Colonic mucosa (tissue), 4 donors: ENCODE measurements around the gene PAPPA2. TPM values are rescaled to one million over a fixed set of nuclear protein-coding genes. Genes with fewer than 3 reads are reported as not detected.

Experiments
- DNase-seq: peaks from one replicate; pipeline ENCODE4 v3.0.0-alpha.2; 2020
- H3K27ac ChIP-seq: fragments of 200-600 bp; one replicate; pipeline ENCODE4 v1.8.0; 2021
- H3K27me3 ChIP-seq: fragments of 200-600 bp; one replicate; pipeline ENCODE4 v1.8.0; 2021
- H3K36me3 ChIP-seq: fragments of 200-600 bp; one replicate; pipeline ENCODE4 v1.8.0; 2021
- H3K4me1 ChIP-seq: fragments of 200-600 bp; one replicate; pipeline ENCODE4 v1.8.0; 2021; ENCODE audit warnings: mild to moderate bottlenecking
- H3K4me3 ChIP-seq: fragments of 200-600 bp; one replicate; pipeline ENCODE4 v1.8.0; 2021
- H3K9ac ChIP-seq, 2 donors: one replicate each; pipeline ENCODE4 v1.7.0; 2013; ENCODE audit warnings: control low read depth in 2 of 2, low read depth in 2 of 2, low read length in 2 of 2
- H3K9me3 ChIP-seq: fragments of 200-600 bp; one replicate; pipeline ENCODE4 v1.8.0; 2021
- intact Hi-C: fragments of 100-400 bp; cut with DNase I; formaldehyde crosslinking; loops from one replicate; pipeline ENCODE4 v1.14.1; 2022
- total RNA-seq, 2 donors: library from RNA; stranded (reverse); fragmentation: NEBNext Ultra II Directional in 1 of 2; extraction: Animal tissue kit (Norgen Biotek cat#: 25700) in 1 of 2; gene quantifications; one replicate each; pipeline ENCODE4 v1.2.1, GENCODE V29; 2021
- TF ChIP-seq, protein P1 (sequence below): fragments of 200-600 bp; IDR thresholded peaks from one replicate; pipeline ENCODE4 v1.8.0; 2022; ENCODE audit warnings: antibody characterized with exemption, mild to moderate bottlenecking
- donor health status: healthy.
- donor health status: DM: no; HTN: no; CAD: no.
- donor health status: DM: no; HTN: no; CAD: no.

PAPPA2 gene
- total RNA-seq, 2 donors from 2014 or later: 3.1 to 3.6 TPM

DNA sequence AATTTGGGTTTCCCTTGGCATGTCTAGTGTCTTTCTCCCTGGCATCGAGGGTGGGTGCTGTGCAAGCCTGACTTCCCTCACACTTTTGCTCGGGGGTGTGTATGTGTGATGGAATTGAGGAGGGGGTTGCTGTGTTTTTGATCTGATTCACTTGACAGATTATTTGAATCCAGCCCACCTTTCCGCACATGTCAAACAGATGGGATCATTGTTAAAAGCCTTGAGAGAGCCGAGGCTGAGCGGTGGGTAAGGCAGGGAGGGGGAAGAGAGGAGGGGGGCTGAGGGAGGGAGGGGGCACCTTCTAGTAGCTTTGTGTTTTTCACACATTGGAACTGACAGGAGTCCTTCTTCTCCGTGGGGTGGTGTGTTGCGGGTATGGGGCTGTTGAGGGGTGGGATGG is 90.0 kb downstream of the PAPPA2 start:
- H3K36me3 ChIP-seq: no peaks in the 10 kb centered on the region
- H3K9me3 ChIP-seq: no peaks in the 10 kb centered on the region
- TF ChIP-seq, protein P1, sequence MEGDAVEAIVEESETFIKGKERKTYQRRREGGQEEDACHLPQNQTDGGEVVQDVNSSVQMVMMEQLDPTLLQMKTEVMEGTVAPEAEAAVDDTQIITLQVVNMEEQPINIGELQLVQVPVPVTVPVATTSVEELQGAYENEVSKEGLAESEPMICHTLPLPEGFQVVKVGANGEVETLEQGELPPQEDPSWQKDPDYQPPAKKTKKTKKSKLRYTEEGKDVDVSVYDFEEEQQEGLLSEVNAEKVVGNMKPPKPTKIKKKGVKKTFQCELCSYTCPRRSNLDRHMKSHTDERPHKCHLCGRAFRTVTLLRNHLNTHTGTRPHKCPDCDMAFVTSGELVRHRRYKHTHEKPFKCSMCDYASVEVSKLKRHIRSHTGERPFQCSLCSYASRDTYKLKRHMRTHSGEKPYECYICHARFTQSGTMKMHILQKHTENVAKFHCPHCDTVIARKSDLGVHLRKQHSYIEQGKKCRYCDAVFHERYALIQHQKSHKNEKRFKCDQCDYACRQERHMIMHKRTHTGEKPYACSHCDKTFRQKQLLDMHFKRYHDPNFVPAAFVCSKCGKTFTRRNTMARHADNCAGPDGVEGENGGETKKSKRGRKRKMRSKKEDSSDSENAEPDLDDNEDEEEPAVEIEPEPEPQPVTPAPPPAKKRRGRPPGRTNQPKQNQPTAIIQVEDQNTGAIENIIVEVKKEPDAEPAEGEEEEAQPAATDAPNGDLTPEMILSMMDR: no peak
- no peak overlapping the region for H3K27ac ChIP-seq
- intact Hi-C loops: no loop called here
- no peak overlapping the region for H3K4me3 ChIP-seq
- no peak overlapping the region for H3K9ac ChIP-seq
- no peak for DNase-seq
- no peaks in the 10 kb centered on the region for H3K27me3 ChIP-seq
- H3K4me1 ChIP-seq: no peaks in the 10 kb centered on the region

DNA sequence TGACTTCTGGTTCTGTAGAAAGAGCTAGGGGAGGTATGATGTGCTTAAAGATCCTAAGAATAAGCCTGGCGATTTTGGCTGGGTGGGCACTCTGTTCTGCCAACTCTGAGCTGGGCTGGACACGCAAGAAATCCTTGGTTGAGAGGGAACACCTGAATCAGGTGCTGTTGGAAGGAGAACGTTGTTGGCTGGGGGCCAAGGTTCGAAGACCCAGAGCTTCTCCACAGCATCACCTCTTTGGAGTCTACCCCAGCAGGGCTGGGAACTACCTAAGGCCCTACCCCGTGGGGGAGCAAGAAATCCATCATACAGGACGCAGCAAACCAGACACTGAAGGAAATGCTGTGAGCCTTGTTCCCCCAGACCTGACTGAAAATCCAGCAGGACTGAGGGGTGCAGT is 93.3 kb downstream of the PAPPA2 start:
- TF ChIP-seq, protein P1: no peak
- intact Hi-C loops: no loop called here
- no peaks in the 10 kb centered on the region for H3K36me3 ChIP-seq
- no peak overlapping the region for H3K27ac ChIP-seq
- no peaks in the 10 kb centered on the region for H3K4me1 ChIP-seq
- no peaks in the 10 kb centered on the region for H3K27me3 ChIP-seq
- no peak overlapping the region for H3K9ac ChIP-seq
- H3K4me3 ChIP-seq: no peak overlapping the region
- DNase-seq: no peak
- H3K9me3 ChIP-seq: no peaks in the 10 kb centered on the region

DNA sequence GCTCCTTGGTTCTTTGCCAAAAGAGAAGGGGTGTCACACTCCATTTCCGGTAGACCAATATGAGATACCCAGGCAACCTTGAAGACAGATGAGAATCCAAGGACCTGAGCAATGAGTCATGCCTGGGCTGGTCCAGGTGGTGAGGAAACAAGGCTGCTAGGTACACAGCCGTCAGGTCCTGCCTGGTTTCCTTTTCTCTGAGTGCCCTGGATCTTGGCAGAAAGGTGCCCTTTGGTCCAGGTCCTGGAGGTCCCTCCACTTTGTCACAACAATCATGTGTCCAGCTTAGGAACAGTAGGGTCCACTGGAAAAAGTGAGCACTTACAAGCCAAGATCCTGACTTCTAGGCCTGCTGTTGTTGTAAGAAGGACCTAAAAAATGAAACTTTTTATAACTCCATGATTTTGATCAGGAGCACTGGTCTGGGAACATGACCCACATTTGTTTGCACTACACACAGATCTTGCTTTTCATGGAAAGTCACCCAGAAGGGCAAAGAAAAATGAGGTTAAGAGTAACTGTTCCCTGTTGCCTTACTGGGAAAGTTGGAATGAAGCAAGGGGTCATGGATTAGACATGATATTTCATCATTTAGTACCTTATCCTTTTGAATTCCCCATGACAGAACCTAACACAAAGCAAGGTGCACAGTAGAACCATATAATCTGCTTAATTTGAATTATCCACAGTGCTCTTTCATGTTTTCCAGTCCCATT is 94.7 kb downstream of the PAPPA2 start:
- no peaks in the 10 kb centered on the region for H3K27me3 ChIP-seq
- H3K9ac ChIP-seq: no peak overlapping the region
- H3K9me3 ChIP-seq: no peaks in the 10 kb centered on the region
- H3K4me3 ChIP-seq: no peak overlapping the region
- TF ChIP-seq, protein P1: no peak
- no peak overlapping the region for H3K27ac ChIP-seq
- DNase-seq: no peak
- H3K36me3 ChIP-seq: no peaks in the 10 kb centered on the region
- intact Hi-C loops: no loop called here
- H3K4me1 ChIP-seq: no peaks in the 10 kb centered on the region

DNA sequence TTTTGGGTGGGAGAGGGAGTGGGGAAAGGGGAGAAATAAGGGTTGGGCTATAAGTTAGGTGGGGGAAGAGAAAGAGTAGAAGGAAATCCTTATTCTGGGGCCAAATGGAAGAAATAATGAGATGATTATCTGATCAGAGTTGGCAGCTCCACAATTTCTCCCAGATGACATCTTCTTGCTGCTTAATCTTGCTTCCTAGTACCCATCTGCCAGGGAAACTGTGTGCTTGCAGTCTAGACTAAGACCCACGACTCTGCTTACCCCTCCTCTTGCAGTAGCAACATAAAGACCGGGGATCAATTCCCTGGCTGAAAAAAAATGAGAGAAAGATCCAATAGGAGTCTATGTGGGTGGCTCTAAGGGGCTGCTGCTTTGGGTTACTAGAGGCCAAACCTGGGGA is 95.6 kb downstream of the PAPPA2 start:
- TF ChIP-seq, protein P1: no peak
- H3K9me3 ChIP-seq: no peaks in the 10 kb centered on the region
- no peak overlapping the region for H3K27ac ChIP-seq
- no peaks in the 10 kb centered on the region for H3K4me1 ChIP-seq
- no peak overlapping the region for H3K4me3 ChIP-seq
- no peak for DNase-seq
- intact Hi-C loops: no loop called here
- H3K9ac ChIP-seq: no peak overlapping the region
- H3K36me3 ChIP-seq: no peaks in the 10 kb centered on the region
- no peaks in the 10 kb centered on the region for H3K27me3 ChIP-seq

DNA sequence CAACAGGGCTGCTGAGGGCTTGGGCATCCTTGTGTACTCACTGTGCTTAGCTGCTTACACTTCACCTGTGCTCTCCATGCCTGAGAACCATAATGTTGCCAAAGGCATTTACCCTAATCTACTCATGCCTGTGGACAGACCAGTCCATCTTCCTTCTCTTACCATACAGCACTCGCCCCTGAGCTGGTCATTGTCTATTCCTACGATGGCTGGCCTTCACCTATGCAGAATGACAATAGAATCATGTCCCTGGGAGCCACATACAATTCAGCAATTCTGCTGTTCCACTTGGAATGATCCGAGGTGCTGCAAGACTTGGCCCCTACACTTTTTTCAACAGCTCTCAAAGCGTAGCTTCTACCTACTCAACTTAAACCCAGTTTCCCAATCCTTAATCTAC is 96.5 kb downstream of the PAPPA2 start:
- no peak for DNase-seq

More for the DNA sequence above, 96.5 kb downstream of the PAPPA2 start:
- TF ChIP-seq, protein P1: no peak
- H3K27me3 ChIP-seq: no peaks in the 10 kb centered on the region
- H3K9me3 ChIP-seq: no peaks in the 10 kb centered on the region
- H3K9ac ChIP-seq: no peak overlapping the region
- no peak overlapping the region for H3K27ac ChIP-seq
- no peaks in the 10 kb centered on the region for H3K36me3 ChIP-seq
- no peak overlapping the region for H3K4me3 ChIP-seq
- intact Hi-C loops: no loop called here
- no peaks in the 10 kb centered on the region for H3K4me1 ChIP-seq
